Effector CD4-positive, alpha-beta T cell (primary cell): ENCODE measurements around the gene LEMD3.

Source experiments
- DNase-seq: peaks from one replicate; pipeline ENCODE4 v3.0.0-alpha.2; 2020

The LEMD3 gene

DNA sequence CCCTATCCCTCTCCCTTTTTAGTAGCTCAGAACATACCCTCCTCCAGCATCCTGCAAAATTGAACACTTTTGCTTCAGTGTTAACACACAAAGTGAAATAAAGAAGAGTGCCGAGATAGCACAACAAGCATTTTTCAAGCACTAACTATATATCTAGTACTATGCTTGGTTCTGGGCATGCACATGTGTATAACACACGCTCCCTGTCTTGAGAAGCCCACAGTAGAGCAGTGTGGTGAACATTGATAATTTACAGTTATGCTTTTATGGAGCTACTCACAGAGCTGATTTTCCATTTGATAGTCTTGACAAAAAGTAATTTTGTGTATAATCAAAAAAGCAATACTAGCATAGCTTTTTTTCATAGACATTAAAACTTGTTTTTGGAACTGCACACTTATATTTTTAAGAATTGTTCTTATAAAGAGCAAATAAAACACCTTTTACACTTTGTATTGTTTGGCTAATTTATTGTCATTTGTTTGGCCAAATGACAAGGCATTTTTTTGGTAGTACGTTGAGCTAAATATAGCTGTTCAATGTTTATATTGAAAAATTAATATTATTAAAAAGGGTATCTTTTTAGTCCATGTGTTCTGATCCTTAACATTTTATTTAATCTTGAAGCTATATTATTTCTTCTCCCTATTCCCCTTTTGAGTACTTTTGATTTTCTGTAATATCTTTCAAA lies 39.7 kb downstream of the LEMD3 start:
- DNase-seq = no peak

- no peak for DNase-seq
Observed at GRCh38 chr12:65209655-65210043, 40.3 kb downstream of the LEMD3 start.

DNA sequence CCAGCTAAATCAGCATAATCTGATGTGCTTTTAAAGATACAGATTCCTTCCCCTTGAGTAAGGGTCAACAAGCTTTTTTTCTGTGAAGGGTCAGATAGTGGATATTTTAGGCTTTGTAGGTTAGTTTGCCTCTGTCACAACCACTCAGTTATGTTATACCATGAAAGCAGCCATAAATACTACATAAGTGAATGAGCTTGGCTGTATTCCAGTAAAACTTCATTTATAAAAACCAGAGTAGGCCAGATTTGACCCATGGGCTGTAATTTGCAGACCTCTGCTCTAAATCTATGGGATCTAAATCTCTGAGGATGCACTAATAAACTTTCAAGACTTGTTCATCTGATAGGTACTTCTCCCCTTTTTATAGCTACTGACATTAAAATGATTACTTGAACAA lies 47.7 kb downstream of the LEMD3 start:
- DNase-seq = no peak

- no peak for DNase-seq
Observed at GRCh38 chr12:65220761-65221160, 51.4 kb downstream of the LEMD3 start.

DNA sequence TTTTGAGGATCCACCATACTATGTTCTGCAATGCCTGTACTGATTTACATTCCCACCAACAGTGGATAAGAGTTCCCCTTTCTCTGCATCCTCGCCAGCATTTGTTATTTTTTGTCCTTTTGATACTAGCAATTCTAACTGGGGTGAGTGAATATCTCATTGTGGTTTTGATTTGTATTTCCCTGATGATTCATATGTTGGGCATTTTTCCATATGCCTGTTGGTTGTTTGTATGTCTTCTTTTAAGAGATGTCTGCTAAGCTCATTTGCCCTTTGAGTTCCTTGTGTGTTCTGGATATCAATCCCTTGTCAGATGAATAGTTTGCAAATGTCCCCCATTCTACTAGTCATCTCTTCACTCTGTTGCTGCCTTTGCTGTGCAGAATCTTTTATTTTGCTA lies 60.1 kb downstream of the LEMD3 start:
- no peak for DNase-seq

DNA sequence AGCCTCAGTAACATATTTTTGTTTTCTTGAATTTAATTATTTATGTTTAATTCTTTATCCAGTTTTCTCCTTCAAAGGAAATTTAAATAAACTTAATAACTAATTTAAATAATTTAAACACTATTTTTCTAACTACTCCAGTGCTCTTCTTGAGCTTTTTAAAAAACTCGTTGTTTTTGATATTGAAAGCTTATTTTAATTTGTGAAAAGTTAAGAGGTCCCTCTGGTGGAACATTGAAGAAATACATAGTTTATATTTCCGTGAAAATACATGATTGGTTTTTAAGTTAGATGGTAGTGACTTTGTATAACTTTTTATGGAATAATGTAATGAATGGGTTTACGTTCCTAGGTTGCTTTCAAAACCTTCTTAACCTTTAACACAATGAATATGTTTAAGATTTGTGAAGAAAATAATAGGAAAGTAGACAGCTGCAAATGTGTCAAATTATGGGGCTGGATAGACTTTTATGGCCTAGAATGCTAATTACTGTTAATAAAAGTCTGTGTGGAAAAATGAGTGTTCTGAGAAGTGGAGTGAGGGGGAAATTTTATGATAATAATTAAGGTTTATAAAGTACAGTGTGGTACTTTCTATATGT lies 63.2 kb downstream of the LEMD3 start:
- no peak for DNase-seq

DNA sequence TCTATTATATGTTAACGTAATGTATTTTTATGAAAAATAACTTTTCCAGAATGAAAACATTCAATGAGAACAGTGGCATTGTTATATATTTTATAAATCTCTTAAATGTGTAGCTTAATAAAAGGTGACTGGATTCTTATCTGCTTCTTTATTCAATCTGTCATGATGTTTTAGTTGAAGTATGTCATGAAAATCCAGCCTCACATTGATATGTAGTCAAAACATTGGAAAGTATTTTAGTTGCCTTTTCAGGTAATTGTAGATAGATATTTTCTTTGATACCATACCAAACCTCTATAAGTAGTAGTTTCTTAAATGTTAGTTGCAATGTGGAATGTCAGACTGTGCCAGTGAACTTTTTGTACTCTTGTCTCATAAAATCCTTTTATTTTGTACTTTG lies 67.8 kb downstream of the LEMD3 start:
- DNase-seq = no peak

- no peak for DNase-seq
Observed at GRCh38 chr12:65238609-65239008, 69.2 kb downstream of the LEMD3 start.

DNA sequence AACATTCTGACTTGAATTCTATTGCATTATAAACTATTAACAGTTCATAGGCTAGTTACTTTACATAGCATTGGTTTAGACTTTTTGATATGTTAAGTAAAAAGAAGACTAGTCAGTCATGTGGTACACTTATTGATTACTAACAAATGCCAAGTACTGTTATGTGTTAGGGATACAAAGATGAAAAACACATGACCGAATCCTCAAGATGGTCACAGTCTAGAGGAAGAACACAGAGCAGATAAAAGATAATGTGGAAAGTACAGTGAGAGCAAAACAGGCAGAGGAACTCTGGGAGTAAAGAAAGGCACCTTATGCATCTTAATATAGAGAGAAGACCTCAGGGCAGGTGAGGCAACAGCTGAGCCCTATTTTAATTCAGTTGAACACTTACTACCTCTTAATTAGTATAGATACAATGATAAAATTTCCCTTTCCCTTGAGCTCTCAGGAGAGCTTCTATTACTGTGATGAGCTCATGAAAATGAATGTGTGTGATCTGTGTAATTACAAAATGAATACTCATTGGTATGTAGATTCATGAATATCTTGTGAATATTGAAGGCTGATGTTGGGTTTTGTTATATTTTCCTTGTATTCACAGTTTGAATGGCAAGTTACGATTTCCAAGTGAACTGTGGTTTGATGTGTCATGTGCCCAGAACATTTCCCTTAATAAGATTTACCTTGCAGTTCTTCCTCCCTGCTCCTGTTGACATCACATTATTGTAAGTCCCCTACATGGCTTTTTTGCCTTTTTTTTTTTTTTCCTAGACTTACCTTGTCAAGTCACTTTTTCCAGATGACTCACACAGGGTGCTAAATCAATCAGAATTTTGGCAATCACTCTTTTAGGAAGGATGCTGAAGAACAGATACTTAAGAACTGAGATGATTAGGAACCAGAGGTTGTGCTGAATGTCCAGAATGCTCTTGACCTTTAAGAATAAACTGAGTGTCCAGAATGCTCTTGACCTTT lies 79.6 kb downstream of the LEMD3 start:
- no peak for DNase-seq

DNA sequence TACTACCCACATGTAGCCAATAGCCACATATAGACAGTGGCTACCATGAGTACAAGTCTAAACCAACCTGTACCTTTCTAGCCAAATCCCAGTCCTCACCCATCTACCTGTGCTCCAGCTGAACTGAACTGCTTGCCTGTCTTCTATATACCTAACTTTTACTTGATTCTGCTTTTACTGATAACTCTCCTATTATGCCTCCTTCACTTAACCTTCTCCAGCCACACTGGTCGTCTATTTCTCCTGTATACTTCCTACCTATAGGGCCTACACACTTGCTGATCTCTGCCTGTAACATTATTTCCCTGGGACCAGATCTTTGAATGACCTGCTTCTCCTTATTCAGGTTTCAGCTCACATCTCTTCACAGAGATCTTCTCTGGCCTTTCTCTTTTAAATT lies 83.1 kb downstream of the LEMD3 start:
- DNase-seq = no peak

- no peak for DNase-seq
Observed at GRCh38 chr12:65257986-65258385, 88.6 kb downstream of the LEMD3 start.

DNA sequence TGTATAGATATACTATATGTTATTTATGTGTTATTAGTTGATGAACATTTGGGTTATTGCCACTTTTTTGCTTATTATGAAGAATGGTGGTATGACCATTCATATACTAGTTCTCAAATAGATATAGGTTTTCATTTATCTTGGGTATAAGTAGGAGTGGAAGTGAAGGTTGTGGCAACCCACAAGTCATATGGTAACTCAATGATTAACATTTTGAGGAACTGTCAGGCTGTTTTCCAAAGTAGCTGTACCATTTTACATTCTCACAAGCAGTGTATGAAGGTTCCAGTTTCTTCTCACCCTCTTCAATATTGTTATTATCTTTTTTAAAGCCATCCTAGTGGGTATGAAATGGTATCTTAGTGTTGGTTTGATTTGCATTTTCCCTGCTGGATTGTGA lies 90.1 kb downstream of the LEMD3 start:
- no peak for DNase-seq

DNA sequence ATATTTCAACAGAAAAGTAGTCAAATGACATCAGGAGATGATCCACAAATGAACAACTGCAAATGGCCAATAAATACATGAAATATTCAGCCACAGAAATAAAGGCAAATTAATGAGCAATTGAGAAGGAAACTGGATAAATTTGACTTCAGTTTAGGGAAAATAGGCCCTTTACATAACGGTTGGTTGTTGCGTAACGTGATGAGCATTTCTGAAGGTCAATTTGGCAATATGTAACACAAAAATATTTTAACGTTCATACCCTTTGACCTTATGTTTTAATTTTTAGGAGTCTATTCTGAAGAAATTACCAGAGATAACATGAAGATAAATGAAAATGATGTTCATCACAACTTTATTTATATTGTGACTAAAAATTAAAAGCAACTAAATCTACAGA lies 94.4 kb downstream of the LEMD3 start:
- no peak for DNase-seq

DNA sequence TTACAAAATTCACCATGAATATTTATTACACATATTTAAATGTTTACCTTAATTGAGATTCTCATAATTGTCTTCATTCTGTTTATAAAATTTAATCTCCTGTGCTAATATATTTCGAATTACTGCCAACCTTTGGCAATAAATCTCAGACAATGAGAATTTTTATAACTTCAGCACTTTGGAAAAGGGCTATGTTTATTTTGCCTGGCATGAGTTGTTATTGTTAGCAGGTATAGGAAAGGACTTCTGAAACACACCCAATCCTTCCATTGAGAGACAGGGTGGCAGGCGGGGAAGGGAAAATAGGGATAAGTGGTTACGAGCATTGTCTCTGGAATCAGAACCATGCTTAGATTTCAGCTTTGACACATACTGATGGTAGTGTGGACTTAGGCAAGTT lies 97.0 kb downstream of the LEMD3 start:
- no peak for DNase-seq

- DNase-seq = no peak
Observed at GRCh38 chr12:65269603-65270002, 100.2 kb downstream of the LEMD3 start.

GRCh38 chr12:65274602-65275272 lies 105.4 kb downstream of the LEMD3 start:
- no peak for DNase-seq

- DNase-seq = no peak
Observed at GRCh38 chr12:65275627-65276026, 106.2 kb downstream of the LEMD3 start.

- DNase-seq = no peak
Observed at GRCh38 chr12:65276916-65277530, 107.6 kb downstream of the LEMD3 start.

- DNase-seq = no peak
Observed at GRCh38 chr12:65277994-65278575, 108.7 kb downstream of the LEMD3 start.

DNA sequence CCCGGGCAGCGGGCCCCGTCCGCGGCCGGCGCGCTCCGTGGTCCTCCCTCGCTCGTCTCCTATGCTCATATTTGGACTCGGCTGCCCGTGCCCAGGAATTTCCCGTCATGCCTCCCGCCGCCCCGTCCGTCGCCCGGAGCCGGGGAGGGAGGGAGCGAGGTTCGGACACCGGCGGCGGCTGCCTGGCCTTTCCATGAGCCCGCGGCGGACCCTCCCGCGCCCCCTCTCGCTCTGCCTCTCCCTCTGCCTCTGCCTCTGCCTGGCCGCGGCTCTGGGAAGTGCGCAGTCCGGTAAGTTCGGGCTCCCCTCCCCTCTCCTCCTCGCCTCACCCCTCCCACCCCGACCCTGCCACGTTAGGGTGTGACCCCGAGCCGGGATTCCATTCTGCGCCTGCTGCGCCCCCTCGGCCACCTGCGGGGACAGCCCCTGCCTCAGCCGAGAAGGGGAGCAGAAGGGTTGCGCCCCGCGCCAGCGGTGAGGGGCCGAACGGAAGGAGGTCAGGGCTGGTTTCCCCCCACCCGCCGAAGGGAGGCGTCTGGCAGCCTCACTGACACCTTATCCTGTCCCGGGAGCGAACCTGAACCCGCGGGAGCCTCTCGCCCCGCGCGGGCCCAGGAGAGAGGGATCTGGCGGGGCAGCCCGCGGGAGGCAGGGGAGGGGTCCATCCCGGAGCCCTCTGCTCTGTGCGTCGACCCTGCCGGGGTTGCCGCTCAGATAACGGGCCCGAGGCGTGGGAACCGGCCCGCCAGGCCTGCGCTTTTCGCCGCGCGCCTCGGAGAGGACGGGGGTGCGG lies 109.4 kb downstream of the LEMD3 start, which contains the start of gene MSRB3:
Gene MSRB3, plus strand, starts transcription at position 108 of the 793 bp plus-strand sequence. CDS start 29,897 bp downstream, outside the sequence.
- DNase-seq = no peak
